Stimulated activated CD4-positive, alpha-beta T cell treated with anti-CD3 and anti-CD28 coated beads, Interleukin-2, amount 100 ng/mL, for 48 hours (primary cell): ENCODE data around the gene SDSL.

ENCODE experiments used
- DNase-seq, 2 donors: peaks; one replicate each; pipeline ENCODE4 v3.0.0-alpha.2; 2020

Gene SDSL

GRCh38 chr12:113422886-113423669, 898 bp downstream of the SDSL start:
- no peak for DNase-seq

GRCh38 chr12:113424456-113424855, 2.3 kb downstream of the SDSL start:
- DNase-seq, result no peak

GRCh38 chr12:113424915-113425823, 3.0 kb downstream of the SDSL start:
- peak; percentile 59 to 63 for DNase-seq

- no peak for DNase-seq
Measured at GRCh38 chr12:113425960-113426453, 3.8 kb downstream of the SDSL start.

- DNase-seq, result no peak
Measured at GRCh38 chr12:113427882-113428281, 5.7 kb downstream of the SDSL start.

- no peak for DNase-seq
Measured at GRCh38 chr12:113428482-113428881, 6.3 kb downstream of the SDSL start.

- no peak for DNase-seq
Measured at GRCh38 chr12:113432986-113433385, 10.8 kb downstream of the SDSL start.

- DNase-seq, result no peak
Measured at GRCh38 chr12:113435367-113435766, 13.2 kb downstream of the SDSL start.

- DNase-seq, result no peak
Measured at GRCh38 chr12:113436586-113436985, 14.4 kb downstream of the SDSL start.

- DNase-seq, result no peak
Measured at GRCh38 chr12:113436993-113437728, 15.0 kb downstream of the SDSL start.

GRCh38 chr12:113437729-113438100, 15.5 kb downstream of the SDSL start:
- no peak for DNase-seq

- DNase-seq, result no peak
Measured at GRCh38 chr12:113438523-113439300, 16.5 kb downstream of the SDSL start.

- no peak for DNase-seq
Measured at GRCh38 chr12:113439301-113439597, 17.1 kb downstream of the SDSL start.

GRCh38 chr12:113439606-113440030, 17.4 kb downstream of the SDSL start:
- DNase-seq, result no peak

GRCh38 chr12:113440336-113440735, 18.2 kb downstream of the SDSL start:
- no peak for DNase-seq

GRCh38 chr12:113440947-113441782, 19.0 kb downstream of the SDSL start:
- DNase-seq, result no peak

- DNase-seq, result no peak
Measured at GRCh38 chr12:113443030-113443539, 20.9 kb downstream of the SDSL start.

GRCh38 chr12:113445544-113446171, 23.5 kb downstream of the SDSL start:
- no peak for DNase-seq

GRCh38 chr12:113448873-113449272, 26.7 kb downstream of the SDSL start:
- no peak for DNase-seq

GRCh38 chr12:113449299-113449698, 27.1 kb downstream of the SDSL start:
- DNase-seq, result no peak

GRCh38 chr12:113449839-113450238, 27.7 kb downstream of the SDSL start:
- DNase-seq, result no peak
